ENCODE measurements around the gene SPRR2B. TPM values are rescaled to one million over a fixed set of nuclear protein-coding genes. Genes with fewer than 3 reads are reported as not detected.
"Not testable (repeated sequence)": the region's sequence is repeated elsewhere in the genome, so short reads cannot be mapped to it uniquely, and the experiment has no call there.

Gene SPRR2B
- not detected for polyA plus RNA-seq (ENCODE audit: insufficient read length in 4 of 4)

- DNase-seq (ENCODE audit: low read depth in 4 of 4, low spot score in 2 of 4), result no peak
Observed at GRCh38 chr1:153071511-153071910, at the start of gene SPRR2B. TSS of gene SPRR2B (minus strand) at chr1:153071611. CDS start at chr1:153070839, 772 bp downstream.

GRCh38 chr1:153120945-153121344 is 49.5 kb upstream of the SPRR2B start:
- DNase-seq (ENCODE audit: low read depth in 4 of 4, low spot score in 2 of 4), result no peak

- DNase-seq (ENCODE audit: low read depth in 4 of 4, low spot score in 2 of 4), result no peak
Observed at GRCh38 chr1:153119491-153119971, 48.1 kb upstream of the SPRR2B start.

- DNase-seq (ENCODE audit: low read depth in 4 of 4, low spot score in 2 of 4), result not testable (repeated sequence)
Observed at GRCh38 chr1:153115264-153115663, 43.9 kb upstream of the SPRR2B start.

- no peak for DNase-seq (ENCODE audit: low read depth in 4 of 4, low spot score in 2 of 4)
Observed at GRCh38 chr1:153113416-153113815, 42.0 kb upstream of the SPRR2B start, which contains the start of gene SPRR2F. TSS of gene SPRR2F (minus strand) at chr1:153113516. CDS start at chr1:153112733, 783 bp downstream.

GRCh38 chr1:153112454-153112853 is 41.0 kb upstream of the SPRR2B start:
- not testable (repeated sequence) for DNase-seq (ENCODE audit: low read depth in 4 of 4, low spot score in 2 of 4)

GRCh38 chr1:153100245-153100644 is 28.8 kb upstream of the SPRR2B start:
- DNase-seq (ENCODE audit: low read depth in 4 of 4, low spot score in 2 of 4), result no peak

GRCh38 chr1:153099461-153100045 is 28.1 kb upstream of the SPRR2B start:
- no peak for DNase-seq (ENCODE audit: low read depth in 4 of 4, low spot score in 2 of 4)

GRCh38 chr1:153095764-153096163 is 24.4 kb upstream of the SPRR2B start:
- no peak for DNase-seq (ENCODE audit: low read depth in 4 of 4, low spot score in 2 of 4)

GRCh38 chr1:153094426-153094825 is 23.0 kb upstream of the SPRR2B start, which contains the start of gene SPRR2E:
TSS of gene SPRR2E (minus strand) at chr1:153094526. CDS start at chr1:153093751, 775 bp downstream.
- DNase-seq (ENCODE audit: low read depth in 4 of 4, low spot score in 2 of 4), result no peak

- no peak for DNase-seq (ENCODE audit: low read depth in 4 of 4, low spot score in 2 of 4)
Observed at GRCh38 chr1:153087652-153088051, 16.2 kb upstream of the SPRR2B start.

GRCh38 chr1:153081736-153082135 is 10.3 kb upstream of the SPRR2B start:
- no peak for DNase-seq (ENCODE audit: low read depth in 4 of 4, low spot score in 2 of 4)

- DNase-seq (ENCODE audit: low read depth in 4 of 4, low spot score in 2 of 4), result no peak
Observed at GRCh38 chr1:153072806-153073726, 1.7 kb upstream of the SPRR2B start.

GRCh38 chr1:153070243-153070642 is 1.2 kb downstream of the SPRR2B start:
- no peak for DNase-seq (ENCODE audit: low read depth in 4 of 4, low spot score in 2 of 4)

GRCh38 chr1:153058826-153059784 is 12.3 kb downstream of the SPRR2B start:
- DNase-seq (ENCODE audit: low read depth in 4 of 4, low spot score in 2 of 4), result no peak

- DNase-seq (ENCODE audit: low read depth in 4 of 4, low spot score in 2 of 4), result no peak
Observed at GRCh38 chr1:153058154-153058553, 13.3 kb downstream of the SPRR2B start.

GRCh38 chr1:153057375-153057774 is 14.0 kb downstream of the SPRR2B start, which contains the start of gene SPRR2A:
TSS of gene SPRR2A (minus strand) at chr1:153057512. CDS start at chr1:153056735, 777 bp downstream.
- DNase-seq (ENCODE audit: low read depth in 4 of 4, low spot score in 2 of 4), result no peak

- DNase-seq (ENCODE audit: low read depth in 4 of 4, low spot score in 2 of 4), result not testable (repeated sequence)
Observed at GRCh38 chr1:153056111-153056510, 15.3 kb downstream of the SPRR2B start.

- no peak for DNase-seq (ENCODE audit: low read depth in 4 of 4, low spot score in 2 of 4)
Observed at GRCh38 chr1:153049211-153049610, 22.2 kb downstream of the SPRR2B start.

- no peak for DNase-seq (ENCODE audit: low read depth in 4 of 4, low spot score in 2 of 4)
Observed at GRCh38 chr1:153040950-153041631, 30.3 kb downstream of the SPRR2B start, which contains the start of gene SPRR2D. TSS of gene SPRR2D (minus strand) at chr1:153041120. CDS start at chr1:153040346, 774 bp downstream.

Measured in left renal cortex interstitium (tissue), 4 donors.